GM12878 (cell line): ENCODE measurements around the gene LATS2. TPM values are rescaled to one million over a fixed set of nuclear protein-coding genes. Genes with fewer than 3 reads are reported as not detected.

Source experiments
- ATAC-seq: fragments of 200-7000 bp; cut with Tn5 transposase; 3 replicates; pipeline ENCODE4 v1.9.1; 2020; ENCODE audit warnings: mild to moderate bottlenecking, moderate library complexity
- BruUV-seq: library from RNA; stranded (reverse); fragments of 400-500 nt; replicated peaks from 2 replicates; lab custom pipeline; 2021; lab: Mats Ljungman, UMichigan
- CTCF ChIA-PET: fragments of 300-600 bp; sonication (Branson Sonifier 250); formaldehyde crosslinking; extraction: SDS; loops from one replicate; lab custom pipeline; 2021; ENCODE audit warnings: inconsistent platforms; lab: Yijun Ruan, JAX
- POLR2A ChIA-PET: fragments of 350-600 bp; formaldehyde crosslinking; extraction: SDS; loops from one replicate; lab custom pipeline; 2021; ENCODE audit warnings: inconsistent platforms; lab: Charles Lee
- RAD21 ChIA-PET: fragments of 300-600 bp; sonication (Branson Sonifier 250); formaldehyde crosslinking; loops from one replicate; lab custom pipeline; 2023; ENCODE audit warnings: antibody characterized with exemption; ENCODE audit not compliant: unreplicated experiment; lab: Charles Lee
- SMC1A ChIA-PET: fragments of 300-600 bp; sonication (Branson Sonifier 250); formaldehyde crosslinking; loops from one replicate; lab custom pipeline; 2023; ENCODE audit not compliant: unreplicated experiment, uncharacterized antibody; lab: Charles Lee
- DNase-seq: peaks from one replicate; pipeline ENCODE4 v3.0.0-alpha.2; 2011; ENCODE audit warnings: low read depth, low spot score
- FAIRE-seq: peaks from 3 replicates; lab custom pipeline; 2011; peaks lifted over from hg19 to GRCh38; lab: Jason Lieb, UNC
- H2AFZ ChIP-seq: 2 replicates; pipeline ENCODE4 v1.6.0; 2011; ENCODE audit warnings: low read depth, low read length, control low read depth; ENCODE audit not compliant: control insufficient read depth
- H3K27ac ChIP-seq: 2 replicates; pipeline ENCODE4 v1.5.1; 2011; ENCODE audit warnings: control low read depth; ENCODE audit not compliant: control insufficient read depth, insufficient read depth
- H3K27me3 ChIP-seq, 2 experiments: replicated peaks in 1 of 2; 2 replicates each; pipeline versions ENCODE4 v1.6.0 to v1.6.1; 2011; ENCODE audit warnings: low read length in 1 of 2; ENCODE audit not compliant: control insufficient read depth in 2 of 2, insufficient read depth in 2 of 2
- H3K36me3 ChIP-seq, 2 experiments: 2 replicates each; pipeline ENCODE4 v1.5.1; 2011; ENCODE audit warnings: low read length in 1 of 2; ENCODE audit not compliant: control insufficient read depth in 2 of 2, insufficient read depth in 2 of 2
- H3K4me1 ChIP-seq: 2 replicates; pipeline ENCODE4 v1.6.1; 2011; ENCODE audit warnings: mild to moderate bottlenecking, low read length, moderate library complexity, mixed read lengths; ENCODE audit not compliant: control insufficient read depth, insufficient read depth
- H3K4me2 ChIP-seq: 2 replicates; pipeline ENCODE4 v1.6.0; 2011; ENCODE audit warnings: control low read depth; ENCODE audit not compliant: control insufficient read depth, insufficient read depth
- H3K4me3 ChIP-seq: fragments of 200-600 bp; sonication (generic); 2 replicates; pipeline ENCODE4 v1.5.1; 2016
- H3K79me2 ChIP-seq: 2 replicates; pipeline ENCODE4 v1.6.0; 2011; ENCODE audit warnings: low read length; ENCODE audit not compliant: control insufficient read depth, insufficient read depth
- H3K9ac ChIP-seq: 2 replicates; pipeline ENCODE4 v1.8.0; 2011; ENCODE audit warnings: low read length, control low read depth, mixed read lengths; ENCODE audit not compliant: control insufficient read depth, insufficient read depth
- H3K9me3 ChIP-seq: replicated peaks from 3 replicates; pipeline ENCODE4 v1.5.1; 2011; ENCODE audit warnings: mild to moderate bottlenecking, low read length; ENCODE audit not compliant: control insufficient read depth, insufficient read depth
- H4K20me1 ChIP-seq: 2 replicates; pipeline ENCODE4 v1.6.0; 2011; ENCODE audit not compliant: control insufficient read depth, insufficient read depth
- ASH2L ChIP-seq: fragments of 300-600, 200-600 bp; sonication (generic); IDR thresholded peaks from 2 replicates; pipeline ENCODE4 v1.6.1; 2017; ENCODE audit warnings: low read depth, mild to moderate bottlenecking, borderline replicate concordance
- ATF3 ChIP-seq: IDR thresholded peaks from 2 replicates; pipeline ENCODE4 v1.6.1; 2011; ENCODE audit warnings: low read depth, mild to moderate bottlenecking, low read length, moderate library complexity, borderline replicate concordance; ENCODE audit errors: extremely low read depth
- MLLT1 ChIP-seq: fragments of 450-650 bp; IDR thresholded peaks from 2 replicates; pipeline ENCODE4 v1.6.1; 2016; ENCODE audit warnings: mild to moderate bottlenecking
- PAX5 ChIP-seq: IDR thresholded peaks from 2 replicates; pipeline ENCODE4 v1.6.1; 2011; ENCODE audit warnings: low read depth, low read length, borderline replicate concordance
- PBX3 ChIP-seq: IDR thresholded peaks from 2 replicates; pipeline ENCODE4 v1.6.1; 2011; ENCODE audit warnings: mild to moderate bottlenecking, low read depth, low read length, moderate library complexity; ENCODE audit not compliant: insufficient replicate concordance
- SMC3 ChIP-seq: IDR thresholded peaks from 2 replicates; pipeline ENCODE4 v1.6.1; 2011; ENCODE audit warnings: low read length, improper control_type of control experiment, borderline replicate concordance
- ZBTB40 ChIP-seq: fragments of 450-650 bp; IDR thresholded peaks from 2 replicates; pipeline ENCODE4 v1.6.1; 2016; ENCODE audit warnings: mild to moderate bottlenecking, moderate library complexity, borderline replicate concordance
- ZNF217 ChIP-seq: fragments of 450-650 bp; IDR thresholded peaks from 2 replicates; pipeline ENCODE4 v1.6.1; 2017; ENCODE audit warnings: antibody characterized with exemption, mild to moderate bottlenecking
- ZNF24 ChIP-seq: fragments of 450-650 bp; IDR thresholded peaks from 2 replicates; pipeline ENCODE4 v1.6.1; 2017; ENCODE audit warnings: antibody characterized with exemption, mild to moderate bottlenecking
- ZNF592 ChIP-seq: fragments of 450-650 bp; IDR thresholded peaks from 2 replicates; pipeline ENCODE4 v1.6.1; 2017; ENCODE audit warnings: mild to moderate bottlenecking, moderate library complexity
- WGBS: methylation state at CpG from one replicate; pipeline ENCODE4 v1.1.6; 2016; ENCODE audit warnings: low lambda C conversion rate; ENCODE audit not compliant: insufficient replicate concordance, insufficient coverage; ENCODE audit errors: missing lambda C conversion rate; 5-methylcytosine and 5-hydroxymethylcytosine counted together
- in situ Hi-C: fragments of 300-500 bp; cut with MboI; formaldehyde crosslinking; loops from 9 replicates; pipeline ENCODE4 v1.14.3; 2018; ENCODE audit warnings: mixed read lengths
- intact Hi-C: fragments of 100-400 bp; cut with micrococcal nuclease; formaldehyde crosslinking; loops from one replicate; pipeline ENCODE4 v1.14.2; 2022; ENCODE audit not compliant: unreplicated experiment
- polyA plus RNA-seq, 11 experiments: library from polyadenylated mRNA; depleted of rRNA in 4 of 11; unstranded in 6 of 11; stranded (reverse) in 5 of 11; fragments of >200 nt; fragmentation: Nextera tagmentation in 4 of 11; fragmentation: Illumina TruSeq in 1 of 11; extraction: Ambion mirVana in 4 of 11; extraction: Trizol in 1 of 11; gene quantifications; 1 replicate in 1 of 11; 2 replicates in 10 of 11; pipeline versions ENCODE4 v1.2.1 to v1.2.3, GENCODE V29; 2011 to 2016; ENCODE audit warnings: inconsistent platforms in 2 of 11, missing spikeins in 2 of 11, low read depth in 1 of 11
- total RNA-seq, 4 experiments: library from RNA; depleted of rRNA in 3 of 4; stranded (reverse); fragments of >200 nt in 3 of 4; fragmentation: Illumina TruSeq in 1 of 4; extraction: Trizol in 1 of 4; gene quantifications; 2 replicates each; pipeline versions ENCODE4 v1.2.1 to v1.2.3, GENCODE V29; 2013 to 2021

The LATS2 gene
- total and polyA plus RNA-seq, 10 of the 15 experiments (the other 5 are each of a cell fraction or from before 2014, with no cell fraction given): 0.90 to 7.8 (median 2.0) TPM

- no peak for ATAC-seq
- ChIA-PET POLR2A (no interaction called here), CTCF (interaction anchor here (1.3 kb wide), 1 partner anchor 123 kb away, joined by 3 read pairs; no protein-coding TSS in a partner anchor)
- TF ChIP-seq PBX3: no peak
- TF ChIP-seq ATF3: no peak
- TF ChIP-seq ZNF24: no peak
- no peak for TF ChIP-seq ASH2L
- no peak for TF ChIP-seq MLLT1
- TF ChIP-seq PAX5: no peak
- no peak for TF ChIP-seq SMC3
- TF ChIP-seq ZBTB40: no peak
- TF ChIP-seq ZNF592: no peak
- no peak for TF ChIP-seq ZNF217
These were observed 5.6 kb upstream of the LATS2 start for GRCh38 chr13:21066946-21067345.

More at GRCh38 chr13:21066946-21067345, 5.6 kb upstream of the LATS2 start:
- no peak overlapping the region for H3K9ac ChIP-seq
- peaks cover 1% of the 10 kb centered on the region for H3K4me1 ChIP-seq
- H3K79me2 ChIP-seq: no peaks in the 10 kb centered on the region
- no peaks in the 10 kb centered on the region for H3K27me3 ChIP-seq
- in situ Hi-C loops: no loop called here
- BruUV-seq: no TSS peak
- H3K4me2 ChIP-seq: no peak overlapping the region
- H3K27ac ChIP-seq: no peak overlapping the region
- H4K20me1 ChIP-seq: no peaks in the 10 kb centered on the region
- H3K4me3 ChIP-seq: no peak overlapping the region
- SMC1A ChIA-PET: no interaction called here
- DNase-seq: no peak
- H3K36me3 ChIP-seq: no peaks in the 10 kb centered on the region
- H3K9me3 ChIP-seq: no peaks in the 10 kb centered on the region
- intact Hi-C loops: no loop called here
- RAD21 ChIA-PET: no interaction called here
- 86% methylated on average over 3 of the region's 4 CpGs for WGBS
- H2AFZ ChIP-seq: no peak overlapping the region
- no peak for FAIRE-seq
